Lower leg skin (tissue), 4 donors: ENCODE results near the gene CCRL2. TPM values are rescaled to one million over a fixed set of nuclear protein-coding genes. Genes with fewer than 3 reads are reported as not detected.

Experiments
- DNase-seq, 2 donors: peaks; one replicate each; pipeline ENCODE4 v3.0.0-alpha.2; 2019; ENCODE audit warnings: low spot score in 2 of 2
- H3K4me3 ChIP-seq: fragments of 200-600 bp; sonication (generic); 2 replicates; pipeline ENCODE4 v1.5.1; 2017; ENCODE audit warnings: mild to moderate bottlenecking, low read depth; ENCODE audit not compliant: poor library complexity, severe bottlenecking
- POLR2A ChIP-seq, 2 donors: fragments of 450-650 bp; IDR thresholded peaks; one replicate each; pipeline ENCODE4 v1.6.1; 2016 to 2017; ENCODE audit warnings: antibody characterized with exemption in 2 of 2, mild to moderate bottlenecking in 1 of 2, moderate library complexity in 1 of 2
- WGBS, 2 donors: methylation state at CpG; one replicate each; pipeline ENCODE4 v1.1.5; 2018; 5-methylcytosine and 5-hydroxymethylcytosine counted together
- intact Hi-C: fragments of 100-400 bp; cut with DNase I; formaldehyde crosslinking; loops from one replicate; pipeline ENCODE4 v1.15.0; 2023; ENCODE audit warnings: low total_unique reads
- total RNA-seq, 4 donors: library from RNA; depleted of rRNA; stranded (reverse); fragments of >200 nt; gene quantifications; one replicate each; pipeline ENCODE4 v1.1.0, GENCODE V29; 2016
- TF ChIP-seq, protein P1 (sequence below), 3 donors: fragments of 450-650 bp; IDR thresholded peaks; one replicate each; pipeline ENCODE4 v1.5.1; 2016; ENCODE audit warnings: antibody characterized with exemption in 3 of 3, mild to moderate bottlenecking in 3 of 3, moderate library complexity in 2 of 3

CCRL2 gene
- total RNA-seq, 4 donors from 2014 or later: 0.32 to 1.2 (median 0.78) TPM

- TF ChIP-seq, protein P1, sequence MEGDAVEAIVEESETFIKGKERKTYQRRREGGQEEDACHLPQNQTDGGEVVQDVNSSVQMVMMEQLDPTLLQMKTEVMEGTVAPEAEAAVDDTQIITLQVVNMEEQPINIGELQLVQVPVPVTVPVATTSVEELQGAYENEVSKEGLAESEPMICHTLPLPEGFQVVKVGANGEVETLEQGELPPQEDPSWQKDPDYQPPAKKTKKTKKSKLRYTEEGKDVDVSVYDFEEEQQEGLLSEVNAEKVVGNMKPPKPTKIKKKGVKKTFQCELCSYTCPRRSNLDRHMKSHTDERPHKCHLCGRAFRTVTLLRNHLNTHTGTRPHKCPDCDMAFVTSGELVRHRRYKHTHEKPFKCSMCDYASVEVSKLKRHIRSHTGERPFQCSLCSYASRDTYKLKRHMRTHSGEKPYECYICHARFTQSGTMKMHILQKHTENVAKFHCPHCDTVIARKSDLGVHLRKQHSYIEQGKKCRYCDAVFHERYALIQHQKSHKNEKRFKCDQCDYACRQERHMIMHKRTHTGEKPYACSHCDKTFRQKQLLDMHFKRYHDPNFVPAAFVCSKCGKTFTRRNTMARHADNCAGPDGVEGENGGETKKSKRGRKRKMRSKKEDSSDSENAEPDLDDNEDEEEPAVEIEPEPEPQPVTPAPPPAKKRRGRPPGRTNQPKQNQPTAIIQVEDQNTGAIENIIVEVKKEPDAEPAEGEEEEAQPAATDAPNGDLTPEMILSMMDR (IDR thresholded peaks at IDR 0.05): no peak
- TF ChIP-seq POLR2A (IDR thresholded peaks at IDR 0.05): no peak
- intact Hi-C loops: no loop called here
- peak in 1 of 2 donors; percentile 42 for DNase-seq
- no peak overlapping the region for H3K4me3 ChIP-seq
- WGBS, 2 donors: 90 to 91% methylated on average over 7 of the region's 7 CpGs
These were observed 47.5 kb downstream of the CCRL2 start for GRCh38 chr3:46454606-46455005.

- DNase-seq: peak in 1 of 2 donors; percentile 74
- 86 to 89% methylated on average over 20 to 21 of the region's 21 CpGs for WGBS, 2 donors
- no peak overlapping the region for H3K4me3 ChIP-seq
- TF ChIP-seq POLR2A (IDR thresholded peaks at IDR 0.05): no peak
- TF ChIP-seq, protein P1 (IDR thresholded peaks at IDR 0.05): no peak
- intact Hi-C loops: no loop called here
These were observed 48.4 kb downstream of the CCRL2 start for GRCh38 chr3:46455231-46456115.

DNA sequence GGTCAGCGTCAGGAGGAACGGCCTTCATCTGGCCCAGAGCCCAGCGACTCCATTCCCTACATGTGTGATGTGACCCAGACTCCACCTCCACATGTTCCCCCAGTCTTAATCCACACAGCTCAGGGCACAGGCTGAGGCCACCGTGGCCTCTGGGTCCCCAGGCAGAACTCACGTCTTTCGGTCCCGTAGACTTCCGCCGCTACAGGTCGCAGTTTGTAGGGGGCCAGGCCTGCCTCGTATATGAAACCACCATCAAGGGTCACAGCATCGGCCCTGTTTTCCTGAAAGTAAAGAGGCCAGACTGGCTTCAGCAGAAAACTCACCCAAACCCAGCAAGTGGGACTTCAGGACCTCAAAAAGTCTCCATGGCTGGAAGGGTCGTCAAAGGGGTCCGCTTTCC, 49.1 kb downstream of the CCRL2 start:
- H3K4me3 ChIP-seq: no peak overlapping the region
- WGBS, 2 donors: 87 to 93% methylated on average over 14 of the region's 14 CpGs
- TF ChIP-seq, protein P1 (IDR thresholded peaks at IDR 0.05): no peak
- no peak for TF ChIP-seq POLR2A (IDR thresholded peaks at IDR 0.05)
- intact Hi-C loops: no loop called here
- DNase-seq: peak in 1 of 2 donors; percentile 74

Other genes starting within 250 kb of the CCRL2 start
- gene CCR1, start 198.9 kb upstream of the CCRL2 start, total RNA-seq: 1 to 10 TPM; 1.0 to 3.0 (median 1.4) TPM
- 1 to 10 TPM in 3 of 4 donors, under 1 TPM in 1; 0.55 to 3.2 (median 2.4) TPM for gene CCR3, start 164.8 kb upstream of the CCRL2 start, total RNA-seq
- 1 to 10 TPM in 2 of 4 donors, under 1 TPM in 1, not detected in 1; 0.89 to 1.8 (median 1.3) TPM for gene CCR2, start 53.1 kb upstream of the CCRL2 start, total RNA-seq
- under 1 TPM in 3 of 4 donors, not detected in 1; 0.16 to 0.55 (median 0.20) TPM for gene CCR5, start 36.3 kb upstream of the CCRL2 start, total RNA-seq
- 1 to 10 TPM in 3 of 4 donors, under 1 TPM in 1; 0.91 to 3.9 (median 2.5) TPM for gene LTF, start 57.6 kb downstream of the CCRL2 start, total RNA-seq
- gene RTP3, start 90.7 kb downstream of the CCRL2 start, total RNA-seq: not detected
- 1 to 10 TPM; 1.0 to 3.5 (median 3.3) TPM for gene LRRC2, start 159.0 kb downstream of the CCRL2 start, total RNA-seq
- gene FAM240A, start 205.3 kb downstream of the CCRL2 start, total RNA-seq: under 1 TPM in 1 of 4 donors, not detected in 3; 0.42 TPM